NCI-H82 treated with DMSO at 0.1 percent for 48 hours (cell line): ENCODE measurements around the gene TRIO.
"Not testable (repeated sequence)": the region's sequence is repeated elsewhere in the genome, so short reads cannot be mapped to it uniquely, and the experiment has no call there.

Experiments used
- DNase-seq: peaks from one replicate; lab custom pipeline; 2025; ENCODE audit not compliant: unreplicated experiment; lab: John Stamatoyannopoulos, UW

Gene TRIO

DNA sequence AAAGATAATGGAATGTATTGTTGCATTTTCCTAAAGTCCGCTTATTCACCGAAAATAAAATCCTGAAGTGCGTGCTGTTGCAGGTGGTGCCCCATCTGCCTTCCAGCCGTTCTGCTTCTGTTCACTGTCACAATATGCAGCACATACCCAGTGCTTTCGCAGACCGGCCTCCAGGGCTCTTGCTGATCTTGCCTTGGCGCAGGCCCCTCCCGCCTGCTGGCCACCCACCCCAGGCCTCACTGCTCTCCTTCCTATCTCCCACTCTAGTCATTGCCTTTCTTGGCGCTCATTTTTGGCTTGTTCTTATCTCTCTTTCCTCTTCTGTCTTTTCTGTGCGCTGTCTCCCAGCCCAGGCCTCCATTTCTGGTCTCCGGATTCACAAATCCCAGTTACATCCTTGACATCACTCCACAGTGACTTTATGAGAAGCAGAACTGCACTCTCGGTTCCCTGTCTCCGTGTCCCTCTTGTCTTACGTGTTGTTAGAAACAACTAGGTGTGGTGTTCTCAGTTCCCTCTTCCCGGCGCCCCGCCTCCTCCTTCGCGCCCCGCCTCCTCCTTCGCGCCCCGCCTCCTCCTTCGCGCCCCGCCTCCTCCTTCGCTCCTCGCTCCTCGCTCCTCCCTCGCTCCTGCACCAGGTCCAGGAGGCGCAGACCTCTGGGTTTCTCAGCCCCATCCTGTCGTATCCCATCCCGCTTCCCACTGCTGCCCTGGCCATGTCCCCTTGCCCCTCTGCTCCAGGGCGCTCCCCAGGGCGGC, 236.8 kb downstream of the TRIO start:
- DNase-seq, result no peak

DNA sequence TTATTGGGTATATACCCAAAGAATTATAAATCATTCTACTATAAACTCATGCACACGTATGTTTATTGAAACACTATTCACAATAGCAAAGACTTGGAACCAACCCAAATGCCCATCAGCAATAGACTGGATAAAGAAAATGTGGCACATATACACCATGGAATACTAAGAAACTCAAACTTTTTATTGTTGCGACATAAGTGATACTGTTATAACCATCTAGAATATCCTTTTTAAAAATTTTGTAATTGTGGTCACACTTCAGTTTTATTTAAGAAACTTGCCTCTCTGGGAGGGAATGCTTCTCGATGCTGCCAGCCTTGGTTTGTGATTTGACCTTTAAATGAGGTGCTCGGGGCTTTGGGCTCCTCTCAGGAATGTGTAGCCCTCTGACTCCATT, 237.6 kb downstream of the TRIO start:
- no peak for DNase-seq

DNA sequence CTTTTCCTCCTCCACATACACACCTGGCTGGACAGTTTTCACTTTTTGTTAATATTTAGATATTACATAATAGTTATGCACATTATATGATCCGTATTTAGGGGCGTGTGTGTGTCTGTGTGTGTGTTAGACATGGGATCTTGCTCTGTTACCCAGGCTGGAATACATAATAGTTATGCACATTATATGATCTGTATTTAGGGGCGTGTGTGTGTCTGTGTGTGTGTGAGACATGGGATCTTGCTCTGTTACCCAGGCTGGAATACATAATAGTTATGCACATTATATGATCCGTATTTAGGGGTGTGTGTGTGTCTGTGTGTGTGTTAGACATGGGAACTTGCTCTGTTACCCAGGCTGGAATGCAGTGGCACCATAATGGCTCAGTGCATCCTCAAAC, 239.5 kb downstream of the TRIO start:
- DNase-seq, result no peak

DNA sequence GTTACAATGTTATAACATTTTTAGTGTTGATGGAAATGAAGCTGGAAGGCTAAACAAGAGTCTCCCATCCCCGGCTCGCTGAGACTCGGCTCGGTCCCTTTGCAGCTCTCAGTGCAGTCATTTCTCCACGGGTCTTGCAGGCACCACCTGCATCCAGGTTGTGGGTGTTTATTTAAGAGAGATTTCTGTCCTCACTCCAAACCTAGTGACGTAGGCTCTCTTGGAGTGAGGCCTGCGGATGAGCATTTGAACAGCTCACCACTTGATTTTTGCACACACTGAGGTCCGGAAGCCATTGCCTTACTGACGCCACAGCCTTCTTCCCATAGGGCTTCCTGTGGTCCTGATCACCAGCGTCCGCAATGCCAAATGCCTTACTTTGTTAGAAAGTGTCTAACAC, 240.8 kb downstream of the TRIO start:
- DNase-seq, result no peak

DNA sequence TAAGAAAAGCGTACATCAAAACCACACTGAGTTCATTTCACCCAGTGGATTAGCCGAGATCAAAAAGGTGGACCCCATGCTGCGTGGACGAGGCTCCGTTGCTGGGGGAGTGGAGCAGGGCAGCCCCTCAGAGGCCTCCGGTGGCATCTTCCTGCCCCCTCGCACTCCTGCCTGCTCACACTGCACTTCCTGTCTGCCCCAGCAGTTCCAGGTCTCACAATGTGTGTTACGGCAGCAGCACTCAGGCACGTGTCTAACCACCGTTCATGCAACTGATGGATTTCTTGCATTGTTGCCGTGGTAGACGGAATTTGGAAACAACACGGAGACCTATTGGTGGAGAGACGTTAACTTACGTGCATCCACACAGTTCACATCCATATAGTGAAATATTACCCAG, 241.9 kb downstream of the TRIO start:
- no peak for DNase-seq

DNA sequence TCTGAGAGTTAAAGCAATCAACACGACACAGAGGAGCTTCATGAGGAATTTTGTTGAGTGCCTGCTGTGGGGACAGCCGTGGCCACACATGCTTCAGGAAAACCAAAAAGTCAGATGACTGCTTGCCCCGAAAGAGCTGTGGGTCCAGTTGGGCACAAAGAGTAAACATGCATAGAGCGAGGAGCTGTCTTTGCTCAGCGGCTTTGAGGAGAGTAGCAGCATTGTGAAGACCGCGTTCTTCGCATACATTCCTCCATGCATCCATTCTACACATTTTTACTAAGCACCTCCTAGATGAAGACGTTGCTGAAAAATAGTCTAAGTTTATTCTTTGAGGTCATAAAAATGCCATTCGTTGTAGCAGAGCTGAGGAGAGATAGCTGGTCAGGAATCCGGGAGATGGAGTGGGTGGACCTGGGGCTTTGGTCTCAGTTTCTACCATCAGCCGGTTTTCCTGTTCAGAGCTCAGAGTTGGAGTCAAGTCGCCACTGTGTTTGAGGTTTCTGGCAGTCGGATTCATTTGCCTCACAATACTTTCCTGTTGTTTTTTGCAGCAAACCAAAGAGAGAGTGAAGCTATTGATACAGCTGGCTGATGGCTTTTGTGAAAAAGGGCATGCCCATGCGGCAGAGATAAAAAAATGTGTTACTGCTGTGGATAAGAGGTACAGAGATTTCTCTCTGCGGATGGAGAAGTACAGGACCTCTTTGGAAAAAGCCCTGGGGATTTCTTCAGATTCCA, 243.9 kb downstream of the TRIO start:
- no peak for DNase-seq

DNA sequence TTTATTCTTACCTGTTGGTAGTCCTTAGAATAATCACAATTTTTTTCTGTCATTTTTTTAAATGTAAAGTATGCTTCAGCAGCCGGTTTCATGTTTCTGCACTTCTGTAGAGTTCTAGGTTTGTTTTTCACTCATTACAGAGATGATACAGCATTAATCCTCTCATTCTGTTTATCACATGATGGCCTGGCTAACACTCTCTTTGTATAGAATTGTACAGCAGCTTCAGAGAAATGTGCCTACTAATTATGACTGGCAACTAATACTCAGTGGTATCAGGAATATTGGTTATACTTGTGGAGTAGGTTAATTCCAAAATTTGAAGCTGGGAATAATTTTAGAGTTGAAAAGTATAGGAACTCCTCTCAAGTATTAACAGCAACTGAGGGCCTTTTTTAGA, 245.6 kb downstream of the TRIO start:
- DNase-seq, result no peak

DNA sequence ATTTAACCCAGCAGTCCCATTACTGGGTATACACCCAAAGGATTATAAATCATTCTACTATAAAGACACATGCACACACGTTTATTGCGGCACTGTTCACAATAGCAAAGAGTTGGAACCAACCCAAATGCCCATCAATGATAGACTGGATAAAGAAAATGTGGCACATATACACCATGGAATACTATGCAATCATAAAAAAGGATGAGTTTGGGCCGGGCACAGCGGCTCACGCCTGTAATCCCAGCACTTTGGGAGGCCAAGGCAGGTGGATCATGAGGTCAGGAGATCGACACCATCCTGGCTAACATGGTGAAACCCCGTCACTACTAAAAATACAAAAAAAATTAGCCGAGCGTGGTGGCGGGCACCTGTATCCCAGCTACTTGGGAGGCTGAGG, 249.4 kb downstream of the TRIO start:
- not testable (repeated sequence) for DNase-seq

DNA sequence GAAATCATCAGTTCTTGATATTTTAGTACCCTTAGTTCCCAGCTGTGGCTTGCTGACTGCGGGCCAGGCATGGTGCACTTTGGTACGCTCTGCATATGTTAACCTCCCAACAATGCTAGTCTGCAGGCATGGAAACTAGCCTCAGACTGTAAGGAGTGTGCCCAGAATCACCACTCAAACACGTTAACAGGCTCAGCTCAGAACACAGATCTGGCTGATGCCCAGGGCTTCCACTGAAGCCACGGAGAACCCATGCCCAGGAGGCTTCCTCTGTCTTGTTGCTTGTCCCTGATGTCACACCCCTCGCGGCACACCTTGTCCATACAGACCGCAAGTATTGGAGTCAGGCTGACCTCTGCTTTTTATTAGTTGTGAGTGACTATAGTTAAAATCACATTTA, 251.2 kb downstream of the TRIO start:
- DNase-seq, result no peak

DNA sequence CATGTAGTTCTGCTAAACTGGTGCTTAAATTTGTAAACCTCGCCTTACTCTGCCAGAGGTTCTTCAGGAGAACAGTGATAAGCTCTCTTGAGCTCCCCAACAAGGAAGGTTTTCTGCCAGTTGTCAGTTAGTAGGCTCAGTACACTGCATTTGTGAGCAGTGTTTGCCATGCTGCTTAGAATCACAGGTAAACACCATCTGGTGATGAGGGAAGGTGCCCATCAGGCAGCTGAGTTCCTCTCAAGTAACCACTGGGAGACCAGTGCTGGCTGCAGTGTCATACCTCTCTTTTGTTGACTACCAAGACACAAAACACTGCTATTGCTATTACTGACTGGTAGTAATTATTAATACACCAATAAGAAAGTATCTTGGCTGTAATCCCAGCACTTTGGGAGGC, 252.3 kb downstream of the TRIO start:
- no peak for DNase-seq

DNA sequence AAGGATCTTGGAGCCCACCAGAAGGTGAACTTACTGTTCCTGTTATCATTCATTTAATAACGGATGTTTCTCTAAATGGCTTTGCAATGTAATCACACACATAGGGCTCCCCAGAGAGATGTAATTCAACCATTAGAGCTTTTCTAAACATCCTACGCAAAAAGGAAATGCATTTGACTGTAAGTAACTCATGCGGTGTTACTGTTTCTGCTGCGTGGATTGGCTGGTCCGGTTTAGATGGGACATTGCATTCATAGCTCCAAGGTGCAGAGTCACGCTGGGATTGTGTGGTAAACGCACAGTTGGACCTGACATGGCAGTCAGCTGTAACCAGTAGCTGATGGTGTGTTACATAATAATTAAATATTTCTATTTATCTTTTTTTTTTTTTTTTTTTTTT, 252.9 kb downstream of the TRIO start:
- no peak for DNase-seq

DNA sequence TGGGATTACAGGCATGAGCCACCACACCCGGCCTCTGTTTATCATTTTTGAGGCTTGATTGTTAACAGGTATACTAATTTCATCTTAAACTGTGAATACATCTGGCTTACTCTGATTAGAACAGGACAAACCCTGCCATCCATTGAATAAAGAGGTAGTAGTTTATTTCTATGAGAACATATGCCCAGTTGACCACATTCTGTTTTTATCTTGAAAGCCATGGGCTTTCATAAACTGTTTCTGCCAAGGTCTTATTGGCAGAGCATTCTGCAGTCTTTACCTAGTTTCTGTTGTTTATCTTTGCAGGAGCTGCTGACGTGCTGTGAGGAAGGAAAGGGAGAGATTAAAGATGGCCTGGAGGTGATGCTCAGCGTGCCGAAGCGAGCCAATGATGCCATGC, 253.6 kb downstream of the TRIO start:
- DNase-seq, result no peak

DNA sequence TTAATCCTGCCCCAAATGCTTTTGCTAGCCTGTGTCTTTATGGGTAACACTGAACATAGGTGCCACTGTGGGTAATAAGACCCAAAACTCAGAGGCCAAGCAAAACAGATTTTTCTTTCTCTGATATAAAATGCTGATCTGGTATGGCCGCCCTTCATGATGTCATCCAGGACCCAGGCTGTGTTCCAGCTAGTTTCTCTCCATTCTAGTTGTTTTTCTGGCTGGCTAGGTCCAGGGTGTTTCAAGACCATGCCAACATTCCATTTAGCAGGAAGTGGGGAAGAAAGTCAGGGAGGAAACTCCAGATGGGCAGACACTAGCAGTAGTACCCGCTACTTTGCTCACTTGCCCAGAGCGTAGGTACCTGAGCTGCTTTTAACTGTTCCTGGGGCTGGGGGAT, 254.6 kb downstream of the TRIO start:
- DNase-seq, result no peak

DNA sequence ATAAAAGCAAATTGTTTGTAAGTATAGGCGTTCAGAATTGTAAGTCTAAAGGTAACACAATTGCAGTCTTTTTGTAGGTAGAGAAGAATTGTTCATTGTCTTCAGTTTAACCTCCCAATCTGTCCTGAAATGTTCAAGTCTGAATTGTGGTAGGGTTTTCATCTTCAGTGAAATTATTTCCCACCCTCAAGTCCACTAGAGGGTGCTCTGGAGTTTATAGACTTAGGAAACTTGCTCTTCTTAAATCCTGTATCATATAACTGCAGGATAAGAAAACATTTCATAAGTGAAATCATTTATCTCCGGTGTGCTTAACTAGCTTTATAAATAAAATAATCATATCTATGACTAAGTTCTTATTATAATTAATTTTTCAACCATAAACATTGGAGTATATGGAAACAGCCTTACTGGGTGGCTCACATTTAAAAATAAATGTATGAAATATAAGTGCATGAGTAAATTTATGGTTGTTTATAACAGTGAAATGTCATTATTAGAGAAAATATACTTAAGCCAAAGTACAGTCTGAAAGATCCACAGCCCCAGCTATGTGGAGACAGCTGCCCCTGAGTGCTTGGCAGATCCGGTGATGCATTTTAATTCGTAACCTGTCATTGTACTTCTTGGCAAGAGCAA, 256.0 kb downstream of the TRIO start:
- DNase-seq, result no peak

DNA sequence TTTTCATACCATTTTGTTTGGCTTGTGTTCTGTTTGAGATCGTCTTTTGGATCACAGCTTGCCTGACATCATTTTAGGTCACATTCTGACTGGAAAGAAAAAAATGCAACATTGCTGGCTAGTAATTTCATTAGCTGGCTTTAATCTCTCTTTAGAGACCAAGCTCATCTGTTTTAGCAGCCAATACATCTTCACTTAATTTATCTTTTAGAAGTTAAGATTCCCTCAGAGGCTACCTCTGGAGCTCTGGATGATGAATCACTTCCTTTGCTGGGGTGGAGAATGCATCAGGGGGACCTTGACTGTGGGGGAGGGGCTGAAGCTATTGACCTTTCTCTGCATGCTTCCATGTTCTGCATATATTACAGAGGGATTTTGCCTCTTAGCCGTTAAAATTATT, 256.9 kb downstream of the TRIO start:
- DNase-seq, result no peak

DNA sequence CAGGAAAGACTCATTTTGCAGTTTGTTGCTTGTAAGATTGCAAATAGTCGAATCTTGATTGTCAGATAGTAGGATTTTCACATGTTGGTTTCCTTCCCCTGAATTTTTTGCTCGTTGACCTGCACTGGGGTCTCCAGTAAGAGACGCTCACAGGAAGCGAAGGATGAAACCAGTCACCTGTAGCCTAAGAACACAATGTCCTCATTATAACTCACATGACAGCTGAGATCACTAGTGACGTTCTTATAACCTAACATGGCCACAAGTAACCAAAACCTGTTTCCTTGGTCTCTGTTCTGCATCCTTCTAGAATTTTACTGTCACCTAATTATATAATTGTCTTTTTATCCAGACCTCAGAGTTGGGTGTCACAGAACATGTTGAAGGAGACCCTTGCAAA, 257.5 kb downstream of the TRIO start:
- DNase-seq, result no peak

DNA sequence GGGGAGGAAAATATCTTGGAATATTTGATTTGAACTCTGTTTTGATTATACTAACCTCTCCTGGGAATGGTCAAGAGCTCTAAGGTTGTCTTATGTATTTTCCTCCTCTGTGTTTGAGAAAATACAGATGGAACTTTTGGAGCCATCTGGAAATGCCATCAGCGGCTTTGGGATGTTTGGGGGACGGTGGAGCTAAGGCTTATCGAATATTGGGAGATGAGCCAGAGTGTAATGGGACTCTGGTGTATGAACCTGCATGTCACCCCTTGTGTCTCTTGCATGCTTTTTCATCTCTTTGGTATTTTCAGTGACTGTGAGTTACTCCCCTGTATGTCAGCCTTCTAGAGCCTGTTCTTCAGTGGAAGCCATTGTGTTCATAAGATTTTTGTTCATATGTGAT, 258.5 kb downstream of the TRIO start:
- DNase-seq, result no peak

DNA sequence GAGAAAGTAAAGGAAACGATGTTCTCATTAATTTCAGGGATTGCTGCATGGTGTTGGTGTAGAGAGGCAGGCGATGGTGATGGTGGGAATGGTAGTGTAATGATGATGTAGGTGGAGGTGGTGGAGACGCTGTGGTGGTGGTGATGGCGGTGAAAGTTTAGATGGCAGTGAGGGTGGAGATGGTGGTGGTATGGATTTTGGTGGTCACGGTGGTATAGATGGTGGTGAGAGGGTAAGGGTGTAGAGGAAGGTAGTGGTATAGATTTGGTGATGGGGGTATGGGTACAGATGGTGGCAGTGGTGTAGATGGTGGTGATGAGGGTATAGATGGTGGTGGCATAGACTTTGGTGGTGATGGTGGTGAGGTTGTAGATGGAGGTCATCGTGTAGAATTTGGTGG, 259.3 kb downstream of the TRIO start:
- DNase-seq, result no peak

DNA sequence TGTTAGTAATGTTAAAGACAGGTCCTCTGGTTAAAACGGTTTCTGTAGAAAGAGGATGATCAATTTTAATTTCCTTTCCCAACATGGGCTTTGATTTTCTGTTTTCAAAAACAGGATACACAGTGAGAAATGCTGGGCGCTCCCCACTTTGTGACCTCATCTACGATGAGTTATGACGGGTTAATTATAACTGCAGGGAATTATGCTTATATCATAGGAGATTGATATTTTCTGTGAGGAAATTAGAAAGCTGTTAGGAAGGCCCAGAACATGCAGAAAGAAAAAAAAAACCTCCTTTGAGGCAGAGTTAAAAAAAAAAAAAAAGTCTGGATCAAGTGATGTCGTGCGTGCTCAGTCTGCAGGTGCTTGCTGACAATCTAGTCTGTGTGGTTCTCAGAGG, 261.6 kb downstream of the TRIO start:
- no peak for DNase-seq

DNA sequence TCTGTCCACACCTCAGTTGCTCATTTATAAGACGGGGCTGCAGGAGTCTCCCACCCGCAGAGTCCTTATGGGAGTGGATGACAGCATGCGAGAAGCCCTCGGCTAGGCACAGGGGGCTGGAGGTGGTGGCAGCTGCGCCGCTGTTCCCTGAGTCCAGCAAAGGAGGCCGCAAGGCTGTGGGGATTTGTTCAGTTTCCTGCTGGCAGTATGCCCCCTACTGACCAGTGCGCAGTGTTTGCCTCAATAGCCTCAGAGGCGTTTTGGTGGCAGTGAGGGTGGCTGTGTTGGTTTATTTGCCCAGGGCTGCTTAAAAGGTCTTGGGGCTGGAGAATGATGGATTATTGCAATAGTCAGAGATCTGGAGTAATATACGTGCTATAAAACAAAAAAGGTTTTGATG, 262.1 kb downstream of the TRIO start:
- DNase-seq, result no peak

DNA sequence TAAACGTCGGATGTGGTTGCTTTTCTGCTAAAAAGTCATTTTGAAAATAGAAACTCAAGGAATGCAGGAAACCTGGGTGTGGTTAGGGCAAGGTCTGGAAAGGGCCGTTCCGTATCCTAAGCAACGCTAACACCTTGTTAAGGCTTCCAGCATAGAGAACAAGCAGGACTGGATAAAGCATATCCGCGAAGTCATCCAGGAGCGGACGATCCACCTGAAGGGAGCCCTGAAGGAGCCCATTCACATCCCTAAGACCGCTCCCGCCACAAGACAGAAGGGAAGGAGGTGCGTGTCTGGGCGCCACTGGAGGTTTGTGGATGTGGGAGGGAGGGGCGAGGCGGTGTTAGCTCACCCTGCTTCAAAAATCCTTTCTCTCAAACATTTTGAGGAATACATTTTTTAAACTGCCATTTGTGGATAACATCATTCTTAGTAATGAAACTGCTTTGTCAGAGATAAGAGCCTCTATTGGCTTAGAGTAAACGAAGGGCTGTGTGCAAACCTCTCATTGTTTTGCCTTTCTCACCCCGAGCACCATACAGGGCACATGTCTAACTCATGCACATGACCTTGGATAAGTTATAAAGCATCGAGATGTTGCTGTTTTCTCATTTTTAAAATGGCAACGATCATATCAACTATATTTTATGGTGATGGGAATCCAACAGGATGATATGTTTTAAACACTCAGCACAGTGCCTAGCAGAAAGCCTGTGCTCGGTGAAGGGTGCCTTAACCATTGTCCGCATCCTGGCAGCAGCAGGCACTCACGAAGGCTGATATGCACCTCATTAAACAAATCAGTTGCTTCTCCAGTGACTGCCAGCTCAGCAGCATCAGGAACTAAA, 262.8 kb downstream of the TRIO start:
- no peak for DNase-seq

DNA sequence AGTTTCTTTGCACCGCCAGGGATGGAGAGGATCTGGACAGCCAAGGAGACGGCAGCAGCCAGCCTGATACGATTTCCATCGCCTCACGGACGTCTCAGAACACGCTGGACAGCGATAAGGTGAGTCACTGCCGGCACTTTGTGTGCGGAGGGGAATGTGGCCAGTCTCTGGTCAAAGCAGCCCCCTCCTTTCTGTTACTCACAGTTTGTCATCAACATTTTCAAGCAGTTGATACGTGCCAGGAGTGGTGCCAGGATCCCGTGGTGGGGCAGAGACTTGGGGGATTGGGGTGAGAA, 263.4 kb downstream of the TRIO start:
- DNase-seq, result no peak
